Measurements from ENCODE around the gene PRSS12. TPM values are rescaled to one million over a fixed set of nuclear protein-coding genes. Genes with fewer than 3 reads are reported as not detected.

Gene PRSS12
- total and polyA plus RNA-seq, 2 donors (not counting 3 experiments of a cell fraction or from before 2014, with no cell fraction given): 0.22 to 0.55 TPM

DNA sequence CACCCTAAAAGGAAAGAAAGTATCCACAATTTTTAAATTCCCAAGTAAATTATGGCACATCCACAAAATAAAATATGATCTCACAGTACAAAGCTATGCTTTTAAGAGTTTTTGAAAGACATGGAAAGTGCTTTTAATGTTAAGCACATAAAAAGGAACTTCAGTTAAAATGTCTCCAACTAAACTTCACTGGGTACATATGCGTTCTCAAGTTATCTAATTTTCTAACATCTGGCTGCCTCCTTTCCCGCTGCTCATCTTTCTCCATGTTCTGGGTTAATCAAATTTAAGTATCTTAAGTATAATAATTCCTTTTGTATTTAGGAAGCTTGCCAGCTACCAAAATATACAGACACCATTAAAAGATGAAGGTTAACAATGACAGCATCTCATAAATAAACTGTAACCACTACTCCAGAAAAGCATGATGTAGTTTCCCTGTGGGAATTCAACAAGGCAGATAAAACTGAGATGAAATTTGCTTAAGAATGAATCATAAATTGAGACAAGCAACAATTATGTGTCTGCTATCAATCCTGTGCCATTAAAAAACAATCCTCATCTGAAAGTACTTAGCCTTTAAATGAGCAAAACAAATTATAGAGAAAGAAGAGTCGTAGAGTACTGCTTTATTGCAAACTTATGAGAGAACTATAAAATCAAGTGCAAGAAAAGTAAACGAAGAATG is 25.1 kb downstream of the PRSS12 start:
- CTCF ChIA-PET: interaction anchor here (2.2 kb wide), 1 partner anchor 26 kb away, joined by 6 read pairs; the partner anchor contains the start of gene PRSS12

More for the DNA sequence above, 25.1 kb downstream of the PRSS12 start:
- H3K9me1 ChIP-seq (replicated peaks; ENCODE audit: control insufficient read depth, extremely low read depth, insufficient read depth, low read length): no peaks in the 10 kb centered on the region
- H4K20me1 ChIP-seq (replicated peaks; ENCODE audit: control insufficient read depth, extremely low read depth, insufficient read depth, low read length): no peaks in the 10 kb centered on the region
- no TSS peak for BruUV-seq (replicated peaks)
- no peak for DNase-seq (ENCODE audit: low read depth, low spot score)
- TF ChIP-seq JUN (IDR thresholded peaks at IDR 0.05; ENCODE audit: borderline replicate concordance, insufficient read depth, insufficient read length, low read depth) (no peak), POLR2AphosphoS5 (IDR thresholded peaks at IDR 0.05; ENCODE audit: insufficient read depth, low read depth, low read length) (no peak), GATA2 (IDR thresholded peaks at IDR 0.05; ENCODE audit: insufficient read depth, insufficient read length, low read depth, low read length) (no peak), POLR2A (IDR thresholded peaks at IDR 0.05; ENCODE audit: low read depth, low read length) (no peak), FOS (IDR thresholded peaks at IDR 0.05; ENCODE audit: borderline replicate concordance, insufficient read depth, low read length) (no peak), MYC (IDR thresholded peaks at IDR 0.05; ENCODE audit: low read depth, low read length) (no peak), EZH2 (IDR thresholded peaks at IDR 0.05; ENCODE audit: borderline replicate concordance, low read depth, low read length, severe bottlenecking) (no peak)
- TF ChIP-seq, protein P1, sequence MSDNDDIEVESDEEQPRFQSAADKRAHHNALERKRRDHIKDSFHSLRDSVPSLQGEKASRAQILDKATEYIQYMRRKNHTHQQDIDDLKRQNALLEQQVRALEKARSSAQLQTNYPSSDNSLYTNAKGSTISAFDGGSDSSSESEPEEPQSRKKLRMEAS (IDR thresholded peaks at IDR 0.05; ENCODE audit: insufficient read depth, insufficient read length): no peak
- TF ChIP-seq, protein P2, sequence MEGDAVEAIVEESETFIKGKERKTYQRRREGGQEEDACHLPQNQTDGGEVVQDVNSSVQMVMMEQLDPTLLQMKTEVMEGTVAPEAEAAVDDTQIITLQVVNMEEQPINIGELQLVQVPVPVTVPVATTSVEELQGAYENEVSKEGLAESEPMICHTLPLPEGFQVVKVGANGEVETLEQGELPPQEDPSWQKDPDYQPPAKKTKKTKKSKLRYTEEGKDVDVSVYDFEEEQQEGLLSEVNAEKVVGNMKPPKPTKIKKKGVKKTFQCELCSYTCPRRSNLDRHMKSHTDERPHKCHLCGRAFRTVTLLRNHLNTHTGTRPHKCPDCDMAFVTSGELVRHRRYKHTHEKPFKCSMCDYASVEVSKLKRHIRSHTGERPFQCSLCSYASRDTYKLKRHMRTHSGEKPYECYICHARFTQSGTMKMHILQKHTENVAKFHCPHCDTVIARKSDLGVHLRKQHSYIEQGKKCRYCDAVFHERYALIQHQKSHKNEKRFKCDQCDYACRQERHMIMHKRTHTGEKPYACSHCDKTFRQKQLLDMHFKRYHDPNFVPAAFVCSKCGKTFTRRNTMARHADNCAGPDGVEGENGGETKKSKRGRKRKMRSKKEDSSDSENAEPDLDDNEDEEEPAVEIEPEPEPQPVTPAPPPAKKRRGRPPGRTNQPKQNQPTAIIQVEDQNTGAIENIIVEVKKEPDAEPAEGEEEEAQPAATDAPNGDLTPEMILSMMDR (IDR thresholded peaks at IDR 0.05; ENCODE audit: extremely low read depth in 1 of 2, insufficient read depth in 1 of 2, low read depth in 1 of 2, low read length in 2 of 2): no peak
- no peaks in the 10 kb centered on the region for H3K27me3 ChIP-seq (ENCODE audit: control insufficient read depth in 2 of 2, insufficient read depth in 2 of 2, low read length in 2 of 2)
- no peaks in the 10 kb centered on the region for H3K79me2 ChIP-seq (ENCODE audit: control insufficient read depth, insufficient read depth, low read length)
- no peak overlapping the region for H3K27ac ChIP-seq (ENCODE audit: insufficient read depth, low read depth, low read length)
- H3K9ac ChIP-seq (replicated peaks; ENCODE audit: extremely low read depth, insufficient read depth, low read length): no peak overlapping the region
- no peak overlapping the region for H3K4me2 ChIP-seq (ENCODE audit: insufficient read depth, low read length)
- FAIRE-seq: no peak
- no peak overlapping the region for H2AFZ ChIP-seq (ENCODE audit: low read depth, low read length)
- POLR2A ChIA-PET: no interaction called here
- no peaks in the 10 kb centered on the region for H3K36me3 ChIP-seq (ENCODE audit: control insufficient read depth in 2 of 2, extremely low read depth in 1 of 2, insufficient read depth in 2 of 2, low read length in 2 of 2)
- no peaks in the 10 kb centered on the region for H3K4me1 ChIP-seq (ENCODE audit: control insufficient read depth, extremely low read depth, insufficient read depth, low read length)
- no peak overlapping the region for H3K4me3 ChIP-seq (replicated peaks in 1 of 3; ENCODE audit: insufficient read depth in 1 of 3, low read depth in 1 of 3, low read length in 3 of 3)
- intact Hi-C loops (cut with micrococcal nuclease): no loop called here
- no peaks in the 10 kb centered on the region for H3K9me3 ChIP-seq (replicated peaks; ENCODE audit: control insufficient read depth, insufficient read depth, low read length)
- dilution Hi-C loops (cut with MboI; ENCODE audit: extremely low pct_ligation_motif_present, low sequenced_read_pairs): no loop called here

Measured in endothelial cell of umbilical vein (primary cell).